ENCODE measurements around the gene EFTUD2.
"Not testable (repeated sequence)": the region's sequence is repeated elsewhere in the genome, so short reads cannot be mapped to it uniquely, and the experiment has no call there.

Gene EFTUD2

DNA sequence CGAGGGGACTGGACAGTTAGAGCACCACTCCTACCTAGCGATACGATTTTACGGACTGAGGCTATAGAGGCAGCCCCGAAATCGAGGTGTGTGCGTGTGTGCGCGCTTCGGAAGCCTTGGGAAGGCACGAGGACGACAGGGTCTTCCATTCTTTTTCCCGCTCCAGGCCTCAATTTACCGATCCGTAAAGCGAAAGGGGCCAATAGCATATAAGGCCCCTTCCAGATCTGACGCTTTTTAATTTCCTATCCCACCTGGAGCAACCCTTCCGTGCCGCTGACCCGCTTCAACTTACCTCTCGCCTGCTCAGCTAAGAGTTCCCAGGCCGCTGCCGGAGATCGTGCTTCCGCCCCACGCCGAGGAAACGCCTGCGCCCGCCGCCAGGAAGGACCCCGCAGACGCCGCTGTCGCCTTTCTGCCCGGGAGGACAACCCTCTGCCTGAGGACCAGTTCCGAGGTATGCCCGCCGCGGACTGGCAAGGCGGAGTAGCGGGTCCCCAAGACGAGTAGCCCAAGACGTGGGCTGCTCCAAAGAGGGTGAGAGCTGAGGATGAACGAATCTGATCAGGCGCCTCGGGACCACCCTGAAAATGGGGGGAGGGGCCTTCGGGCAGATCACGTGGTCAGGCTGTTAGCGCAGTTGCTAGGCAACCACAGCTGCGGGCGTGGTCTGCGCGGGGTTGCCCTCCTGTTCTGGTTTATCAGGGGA, at the start of gene EFTUD2:
Gene EFTUD2, minus strand, starts transcription at position 372 of the 709 bp plus-strand sequence. CDS start 4,924 bp downstream, outside the sequence.
- Mint-ChIP-seq H3K27me3 (peaks cover 39% of the 10 kb centered on the region), H3K36me3 (peaks cover 7% of the 10 kb centered on the region), H3K9me3 (no peaks in the 10 kb centered on the region), H3K27ac (peak within 1 kb of the TSS; percentile 97), H3K4me1 (peaks cover 33% of the 10 kb centered on the region), H3K4me3 (peak within 1 kb of the TSS; percentile 93)
- peak; percentile 94 for DNase-seq
- CTCF ChIA-PET: interaction anchor here (0.6 to 2.3 kb wide), 7 partner anchors 11 to 299 kb away, joined by 3 to 9 read pairs (median 4); partner anchors contain the start of gene ACBD4

GRCh38 chr17:44948315-44948795, 49.1 kb upstream of the EFTUD2 start:
- peaks cover 14% of the 10 kb centered on the region for H3K27me3 Mint-ChIP-seq
- H3K9me3 Mint-ChIP-seq: no peaks in the 10 kb centered on the region
- peaks cover 19% of the 10 kb centered on the region for H3K36me3 Mint-ChIP-seq
- H3K4me1 Mint-ChIP-seq: peaks cover 40% of the 10 kb centered on the region
- CTCF ChIA-PET: no interaction called here
- no peak for DNase-seq
- H3K27ac Mint-ChIP-seq: peak overlapping the region; percentile 87
- peak overlapping the region; percentile 96 for H3K4me3 Mint-ChIP-seq

- Mint-ChIP-seq H3K27me3 (peaks cover 8% of the 10 kb centered on the region), H3K9me3 (no peaks in the 10 kb centered on the region), H3K4me3 (peak within 1 kb of the TSS; percentile 96), H3K36me3 (peaks cover 26% of the 10 kb centered on the region), H3K4me1 (peaks cover 45% of the 10 kb centered on the region), H3K27ac (peak within 1 kb of the TSS; percentile 87)
- DNase-seq: peak; percentile 95
- CTCF ChIA-PET: no interaction called here
These were observed 48.4 kb upstream of the EFTUD2 start, which contains the start of gene KIF18B for GRCh38 chr17:44947461-44948314. Gene KIF18B (minus strand): TSS chr17:44947773. CDS start chr17:44936344, 11,429 bp downstream.

GRCh38 chr17:44945652-44946051, 46.4 kb upstream of the EFTUD2 start:
- CTCF ChIA-PET, H3K27ac Mint-ChIP-seq, DNase-seq, H3K27me3 Mint-ChIP-seq, H3K9me3 Mint-ChIP-seq: not testable (repeated sequence)
- H3K4me3 Mint-ChIP-seq: peak overlapping the region; percentile 96
- peaks cover 34% of the 10 kb centered on the region for H3K36me3 Mint-ChIP-seq
- peaks cover 61% of the 10 kb centered on the region for H3K4me1 Mint-ChIP-seq

GRCh38 chr17:44942456-44942855, 43.2 kb upstream of the EFTUD2 start:
- CTCF ChIA-PET: interaction anchor here (0.9 to 1.3 kb wide), 2 partner anchors 22 to 166 kb away, joined by 3 read pairs; no protein-coding TSS in a partner anchor
- Mint-ChIP-seq H3K4me3 (no peak overlapping the region), H3K27me3 (no peaks in the 10 kb centered on the region), H3K27ac (no peak overlapping the region), H3K36me3 (peaks cover 58% of the 10 kb centered on the region), H3K9me3 (no peaks in the 10 kb centered on the region), H3K4me1 (peaks cover 64% of the 10 kb centered on the region)
- no peak for DNase-seq

DNA sequence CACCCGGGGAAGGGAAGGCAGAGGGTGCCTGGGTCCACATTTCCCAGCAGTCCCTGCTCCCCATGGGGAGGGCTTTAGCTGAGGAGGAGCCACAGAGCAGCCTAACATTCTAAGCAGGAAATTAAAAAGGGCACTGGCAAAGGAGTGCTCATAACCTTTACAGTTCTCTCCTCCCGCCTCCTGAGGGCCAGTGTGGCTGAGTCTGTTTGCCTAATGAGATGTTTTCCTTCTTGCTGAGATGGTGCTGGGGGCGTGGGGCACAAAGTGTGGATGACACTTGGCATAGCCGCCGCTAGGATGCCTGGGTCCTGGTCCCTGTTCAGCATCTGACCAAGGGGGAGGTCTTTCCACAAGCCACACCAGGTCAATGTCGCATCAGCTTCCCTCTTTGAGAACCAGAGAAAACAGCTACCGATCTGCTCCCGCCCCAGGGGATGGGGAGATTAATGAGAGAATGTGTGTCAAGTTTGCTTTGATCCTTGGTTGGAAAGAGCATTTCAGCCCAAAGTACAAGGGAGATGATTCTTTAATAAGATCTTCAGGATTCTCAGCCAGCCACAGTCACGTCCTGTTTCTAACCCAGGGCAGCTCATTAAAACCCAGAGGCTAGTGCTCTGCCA, 42.6 kb upstream of the EFTUD2 start:
- peak overlapping the region; percentile 72 for H3K27ac Mint-ChIP-seq
- no peaks in the 10 kb centered on the region for H3K27me3 Mint-ChIP-seq
- DNase-seq: no peak
- CTCF ChIA-PET: interaction anchor here (0.9 to 1.4 kb wide), 3 partner anchors 22 to 165 kb away, joined by 3 to 4 read pairs (median 3); no protein-coding TSS in a partner anchor
- peaks cover 63% of the 10 kb centered on the region for H3K36me3 Mint-ChIP-seq
- no peaks in the 10 kb centered on the region for H3K9me3 Mint-ChIP-seq
- H3K4me3 Mint-ChIP-seq: no peak overlapping the region
- H3K4me1 Mint-ChIP-seq: peaks cover 64% of the 10 kb centered on the region

- Mint-ChIP-seq H3K9me3 (no peaks in the 10 kb centered on the region), H3K4me3 (no peak overlapping the region), H3K36me3 (peaks cover 61% of the 10 kb centered on the region), H3K4me1 (peaks cover 56% of the 10 kb centered on the region), H3K27ac (no peak overlapping the region), H3K27me3 (no peaks in the 10 kb centered on the region)
- CTCF ChIA-PET: interaction anchor here (1.4 kb wide), 1 partner anchor 21 kb away, joined by 4 read pairs; no protein-coding TSS in a partner anchor
- DNase-seq: no peak
These were observed 41.5 kb upstream of the EFTUD2 start for GRCh38 chr17:44940768-44941167.

DNA sequence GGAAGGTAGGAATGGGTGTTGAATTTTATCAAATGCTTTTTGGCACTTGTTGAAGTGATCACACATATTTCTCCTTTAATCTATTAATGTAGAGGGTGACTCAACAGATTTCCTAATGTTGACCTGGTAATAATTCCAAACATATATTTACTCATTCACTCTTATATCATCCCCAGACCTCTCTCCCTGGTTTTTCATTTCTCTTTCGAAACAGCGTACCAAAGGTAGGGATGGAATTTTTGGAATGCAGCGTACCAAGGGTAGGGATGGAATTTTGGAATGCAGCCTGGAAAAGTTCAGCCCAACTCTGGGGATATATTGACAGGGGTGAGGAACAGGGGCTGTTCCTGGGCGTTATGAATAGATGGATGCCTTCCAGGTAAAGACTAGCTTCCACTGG, 41.1 kb upstream of the EFTUD2 start:
- CTCF ChIA-PET: interaction anchor here (1.4 kb wide), 2 partner anchors 20 to 81 kb away, joined by 4 to 7 read pairs; no protein-coding TSS in a partner anchor
- Mint-ChIP-seq H3K9me3 (no peaks in the 10 kb centered on the region), H3K4me3 (no peak overlapping the region), H3K27ac (no peak overlapping the region), H3K4me1 (peaks cover 54% of the 10 kb centered on the region), H3K36me3 (peaks cover 66% of the 10 kb centered on the region), H3K27me3 (no peaks in the 10 kb centered on the region)
- no peak for DNase-seq

DNA sequence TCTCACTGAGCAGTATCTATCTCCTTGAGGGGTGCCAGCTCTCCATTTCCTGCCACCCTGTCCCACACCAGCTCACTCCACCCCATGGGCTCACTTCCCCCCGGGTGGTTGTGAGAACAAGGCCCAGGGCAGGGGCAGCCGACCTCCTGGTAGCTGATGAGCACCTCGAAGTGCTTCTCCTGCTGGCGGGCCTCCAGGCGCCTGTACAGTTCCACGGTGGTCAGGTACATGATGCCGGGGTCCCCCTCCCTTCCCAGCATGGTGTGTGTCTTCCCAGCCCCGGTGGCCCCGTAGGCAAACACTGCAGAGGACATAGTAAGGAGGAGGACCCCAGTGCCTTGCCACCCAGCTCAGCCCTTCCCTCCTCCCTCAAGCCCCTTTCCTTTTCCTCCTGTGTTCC, 35.9 kb upstream of the EFTUD2 start:
- DNase-seq: no peak
- peak overlapping the region; percentile 57 for H3K27ac Mint-ChIP-seq
- H3K9me3 Mint-ChIP-seq: no peaks in the 10 kb centered on the region
- CTCF ChIA-PET: no interaction called here
- no peak overlapping the region for H3K4me3 Mint-ChIP-seq
- peaks cover 9% of the 10 kb centered on the region for H3K4me1 Mint-ChIP-seq
- peaks cover 66% of the 10 kb centered on the region for H3K36me3 Mint-ChIP-seq
- no peaks in the 10 kb centered on the region for H3K27me3 Mint-ChIP-seq

GRCh38 chr17:44934745-44935105, 35.5 kb upstream of the EFTUD2 start:
- Mint-ChIP-seq H3K4me1 (peaks cover 7% of the 10 kb centered on the region), H3K9me3 (no peaks in the 10 kb centered on the region), H3K27ac (no peak overlapping the region), H3K36me3 (peaks cover 67% of the 10 kb centered on the region), H3K4me3 (no peak overlapping the region), H3K27me3 (no peaks in the 10 kb centered on the region)
- CTCF ChIA-PET: no interaction called here
- no peak for DNase-seq

DNA sequence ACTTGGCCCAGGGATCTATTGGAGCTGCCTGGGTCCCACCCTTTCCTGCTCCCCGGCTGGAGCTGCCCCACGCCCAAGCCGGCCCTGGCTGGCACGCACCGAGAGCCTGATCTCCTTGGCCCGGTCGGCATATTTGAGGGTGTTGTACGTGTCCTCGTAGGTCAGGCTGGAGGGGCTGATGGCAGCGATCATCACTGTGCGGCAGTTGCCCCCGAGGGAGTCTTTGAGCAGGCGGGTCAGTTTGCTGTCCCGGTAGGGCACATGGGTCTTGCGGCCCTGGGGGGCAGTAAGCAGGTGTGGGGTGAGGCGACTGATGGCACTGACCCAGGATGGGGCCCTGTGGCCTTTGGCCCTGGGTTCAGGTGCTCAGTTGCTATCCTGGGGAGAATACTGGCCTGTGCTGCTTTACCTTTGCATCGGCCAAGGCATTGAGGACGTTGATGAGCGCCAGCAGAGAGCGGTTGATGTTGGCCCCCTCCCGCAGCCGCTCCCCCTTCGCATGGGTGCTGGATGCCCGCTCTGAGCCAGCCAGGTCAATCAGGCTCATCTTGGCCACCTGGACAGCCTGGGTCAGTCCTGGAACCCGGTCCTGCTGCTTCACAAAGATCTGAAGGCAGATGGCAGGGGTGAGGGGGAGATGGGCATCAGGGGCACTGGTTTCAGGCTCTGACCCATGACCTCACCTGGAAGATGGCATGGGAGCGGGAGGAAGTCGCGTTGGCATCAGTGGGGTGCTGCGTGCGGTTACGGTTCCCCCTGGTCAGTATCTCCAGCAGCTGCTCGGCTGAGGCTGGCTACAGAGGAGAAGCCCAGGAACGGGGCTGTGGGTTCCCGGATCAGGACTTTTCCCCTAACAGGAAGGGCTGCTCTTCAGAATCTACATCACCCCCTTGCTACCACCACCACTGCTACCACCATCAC, 34.8 kb upstream of the EFTUD2 start:
- H3K4me3 Mint-ChIP-seq: no peak overlapping the region
- H3K27me3 Mint-ChIP-seq: no peaks in the 10 kb centered on the region
- H3K27ac Mint-ChIP-seq: no peak overlapping the region
- H3K9me3 Mint-ChIP-seq: no peaks in the 10 kb centered on the region
- H3K36me3 Mint-ChIP-seq: peaks cover 71% of the 10 kb centered on the region
- peaks cover 5% of the 10 kb centered on the region for H3K4me1 Mint-ChIP-seq
- no peak for DNase-seq
- CTCF ChIA-PET: interaction anchor here (0.5 kb wide), 1 partner anchor 240 kb away, joined by 3 read pairs; no protein-coding TSS in a partner anchor

DNA sequence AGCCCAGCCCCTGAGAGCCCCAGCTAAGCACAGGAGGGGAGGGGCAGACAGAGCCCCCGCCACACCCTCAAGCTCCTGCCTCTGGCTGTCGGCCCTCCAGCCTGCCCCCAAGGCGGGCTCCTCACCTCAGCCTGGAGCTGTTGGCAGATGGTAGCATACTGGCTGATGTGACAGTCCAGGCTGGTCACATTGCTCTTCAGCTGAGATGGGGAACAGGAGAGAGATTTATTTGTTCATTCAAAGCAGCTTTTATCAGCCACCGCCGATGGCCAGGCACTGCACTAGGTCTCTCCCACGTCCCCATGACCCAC, 33.5 kb upstream of the EFTUD2 start:
- CTCF ChIA-PET: no interaction called here
- Mint-ChIP-seq H3K36me3 (peaks cover 71% of the 10 kb centered on the region), H3K27ac (no peak overlapping the region), H3K9me3 (no peaks in the 10 kb centered on the region), H3K4me3 (no peak overlapping the region), H3K27me3 (no peaks in the 10 kb centered on the region), H3K4me1 (no peaks in the 10 kb centered on the region)
- no peak for DNase-seq

GRCh38 chr17:44932096-44932786, 33.0 kb upstream of the EFTUD2 start:
- CTCF ChIA-PET: interaction anchor here (1.2 kb wide), 1 partner anchor 12 kb away, joined by 4 read pairs; no protein-coding TSS in a partner anchor
- peaks cover 73% of the 10 kb centered on the region for H3K36me3 Mint-ChIP-seq

More at GRCh38 chr17:44932096-44932786, 33.0 kb upstream of the EFTUD2 start:
- H3K27ac Mint-ChIP-seq: no peak overlapping the region
- H3K4me3 Mint-ChIP-seq: no peak overlapping the region
- H3K4me1 Mint-ChIP-seq: no peaks in the 10 kb centered on the region
- H3K27me3 Mint-ChIP-seq: no peaks in the 10 kb centered on the region
- no peaks in the 10 kb centered on the region for H3K9me3 Mint-ChIP-seq
- DNase-seq: no peak

Measured in activated naive CD4-positive, alpha-beta T cell treated with anti-CD3 and anti-CD28 coated beads, Interleukin-2, amount 10 ng/mL, durations not matched to agents 7 days and 5 days (primary cell).